IPS-18c (cell line): ENCODE data around the gene EBP.
"Not testable (repeated sequence)": the region's sequence is repeated elsewhere in the genome, so short reads cannot be mapped to it uniquely, and the experiment has no call there.

ENCODE experiments used
- H3K4me3 ChIP-seq: 2 replicates; pipeline ENCODE4 v1.7.0; 2013; ENCODE audit warnings: low read depth, mild to moderate bottlenecking, low read length, moderate library complexity; ENCODE audit not compliant: insufficient read depth
- H3K9me3 ChIP-seq: one replicate; pipeline ENCODE4 v1.6.1; 2013; ENCODE audit warnings: mild to moderate bottlenecking, low read length, moderate library complexity; ENCODE audit not compliant: control insufficient read depth, insufficient read depth

EBP gene

GRCh38 chrX:48540028-48540375 lies 18.4 kb downstream of the EBP start:
- H3K4me3 ChIP-seq, result peak overlapping the region; percentile 74
- H3K9me3 ChIP-seq, result no peaks in the 10 kb centered on the region

- H3K9me3 ChIP-seq, result no peaks in the 10 kb centered on the region
- peak overlapping the region; percentile 74 for H3K4me3 ChIP-seq
Observed at GRCh38 chrX:48540480-48540879, 18.9 kb downstream of the EBP start.

GRCh38 chrX:48541140-48541814 lies 19.7 kb downstream of the EBP start:
- H3K4me3 ChIP-seq, result no peak overlapping the region
- no peaks in the 10 kb centered on the region for H3K9me3 ChIP-seq

GRCh38 chrX:48548871-48549270 lies 27.3 kb downstream of the EBP start:
- H3K9me3 ChIP-seq, result peaks cover 2% of the 10 kb centered on the region
- no peak overlapping the region for H3K4me3 ChIP-seq

- H3K9me3 ChIP-seq, H3K4me3 ChIP-seq: not testable (repeated sequence)
Observed at GRCh38 chrX:48555731-48556325, 34.2 kb downstream of the EBP start.

GRCh38 chrX:48558271-48558670 lies 36.7 kb downstream of the EBP start:
- no peak overlapping the region for H3K4me3 ChIP-seq
- peaks cover 13% of the 10 kb centered on the region for H3K9me3 ChIP-seq

GRCh38 chrX:48559636-48560035 lies 38.0 kb downstream of the EBP start:
- H3K4me3 ChIP-seq, result no peak overlapping the region
- H3K9me3 ChIP-seq, result peaks cover 13% of the 10 kb centered on the region

- peaks cover 13% of the 10 kb centered on the region for H3K9me3 ChIP-seq
Observed at GRCh38 chrX:48560056-48560455, 38.4 kb downstream of the EBP start.

GRCh38 chrX:48560681-48561080 lies 39.1 kb downstream of the EBP start:
- H3K4me3 ChIP-seq, result no peak overlapping the region
- peaks cover 12% of the 10 kb centered on the region for H3K9me3 ChIP-seq

More at GRCh38 chrX:48560056-48560455, 38.4 kb downstream of the EBP start:
- H3K4me3 ChIP-seq, result no peak overlapping the region

GRCh38 chrX:48569958-48570357 lies 48.4 kb downstream of the EBP start:
- H3K4me3 ChIP-seq, result no peak overlapping the region
- peaks cover 5% of the 10 kb centered on the region for H3K9me3 ChIP-seq

GRCh38 chrX:48573690-48574269 lies 52.2 kb downstream of the EBP start:
- Histone ChIP-seq H3K4me3 (peak overlapping the region; percentile 86), H3K9me3 (peaks cover 5% of the 10 kb centered on the region)

- H3K9me3 ChIP-seq, result peaks cover 10% of the 10 kb centered on the region
- H3K4me3 ChIP-seq, result peak within 1 kb of the TSS; percentile 86
Observed at GRCh38 chrX:48574270-48575266, 53.0 kb downstream of the EBP start, which contains the start of gene RBM3. RBM3 (plus strand) TSS chrX:48574484; CDS start chrX:48575181, 697 bp downstream.

GRCh38 chrX:48575642-48576041 lies 54.0 kb downstream of the EBP start:
- H3K4me3 ChIP-seq, result peak overlapping the region; percentile 86; the same call in 1 of the 2 replicates

GRCh38 chrX:48576108-48576507 lies 54.5 kb downstream of the EBP start:
- H3K4me3 ChIP-seq, result peak overlapping the region; percentile 86; the same call in 1 of the 2 replicates
- H3K9me3 ChIP-seq, result peaks cover 5% of the 10 kb centered on the region

More at GRCh38 chrX:48575642-48576041, 54.0 kb downstream of the EBP start:
- peaks cover 5% of the 10 kb centered on the region for H3K9me3 ChIP-seq
